Non-pigmented ciliary epithelial cell (primary cell): ENCODE data around the gene CAT.

Experiments
- DNase-seq: peaks from one replicate; pipeline ENCODE4 v3.0.0-alpha.2; 2010; ENCODE audit warnings: low read depth

The CAT gene

DNA sequence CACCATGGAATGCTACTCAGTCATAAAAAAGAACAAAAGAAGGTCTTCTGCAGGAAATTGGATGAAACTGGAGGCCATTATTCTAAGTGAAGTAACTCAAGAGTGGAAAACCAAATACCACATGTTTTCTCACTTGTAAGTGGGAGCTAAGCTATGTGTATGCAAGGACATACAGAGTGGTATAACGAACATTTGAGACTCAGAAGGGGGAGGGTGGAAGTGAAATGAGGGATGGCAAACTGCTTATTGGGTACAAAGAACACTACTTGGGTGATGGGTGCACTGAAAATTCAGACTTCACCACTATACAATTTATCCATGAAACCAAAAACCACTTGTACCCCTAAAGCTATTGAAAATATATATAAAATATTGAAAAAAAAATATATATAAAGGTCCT, 13.4 kb upstream of the CAT start:
- no peak for DNase-seq

- DNase-seq, result no peak
Observed at GRCh38 chr11:34425867-34426266, 12.9 kb upstream of the CAT start.

GRCh38 chr11:34426766-34427185, 12.0 kb upstream of the CAT start:
- DNase-seq, result peak; percentile 15

DNA sequence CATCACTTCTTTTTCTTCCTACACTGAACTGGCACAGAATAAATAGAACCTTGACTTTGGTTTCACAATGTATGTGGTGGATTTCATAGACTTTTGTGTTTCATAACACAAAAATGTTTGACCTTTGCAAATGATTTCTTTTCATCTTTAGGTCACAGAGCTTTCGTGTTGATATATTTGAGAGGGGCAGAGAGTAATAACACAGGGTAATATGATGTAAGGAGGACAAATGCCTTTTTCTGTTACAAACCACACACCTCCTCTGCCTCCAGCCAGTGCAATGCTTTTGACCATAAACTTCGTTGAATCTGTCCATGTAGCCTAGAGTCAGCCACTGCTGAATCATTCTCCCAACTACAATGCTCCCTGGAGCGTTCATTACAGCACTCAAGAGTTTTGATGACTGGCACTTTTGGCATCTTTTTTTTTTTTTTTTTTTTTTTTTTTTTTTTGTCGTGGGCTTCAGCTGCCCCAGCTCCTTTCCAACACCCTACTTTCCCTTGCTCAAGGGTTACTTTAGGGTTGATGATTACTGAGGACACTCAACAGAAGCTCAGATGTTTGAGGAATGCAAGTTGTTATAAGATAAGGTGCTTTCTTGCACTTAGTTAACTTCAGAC, 11.4 kb upstream of the CAT start:
- peak; percentile 67 for DNase-seq

- DNase-seq, result no peak
Observed at GRCh38 chr11:34431979-34432378, 6.8 kb upstream of the CAT start.

GRCh38 chr11:34432822-34433221, 5.9 kb upstream of the CAT start:
- no peak for DNase-seq

GRCh38 chr11:34433899-34434298, 4.8 kb upstream of the CAT start:
- DNase-seq, result no peak

- DNase-seq, result no peak
Observed at GRCh38 chr11:34437224-34438125, 1.3 kb upstream of the CAT start.

DNA sequence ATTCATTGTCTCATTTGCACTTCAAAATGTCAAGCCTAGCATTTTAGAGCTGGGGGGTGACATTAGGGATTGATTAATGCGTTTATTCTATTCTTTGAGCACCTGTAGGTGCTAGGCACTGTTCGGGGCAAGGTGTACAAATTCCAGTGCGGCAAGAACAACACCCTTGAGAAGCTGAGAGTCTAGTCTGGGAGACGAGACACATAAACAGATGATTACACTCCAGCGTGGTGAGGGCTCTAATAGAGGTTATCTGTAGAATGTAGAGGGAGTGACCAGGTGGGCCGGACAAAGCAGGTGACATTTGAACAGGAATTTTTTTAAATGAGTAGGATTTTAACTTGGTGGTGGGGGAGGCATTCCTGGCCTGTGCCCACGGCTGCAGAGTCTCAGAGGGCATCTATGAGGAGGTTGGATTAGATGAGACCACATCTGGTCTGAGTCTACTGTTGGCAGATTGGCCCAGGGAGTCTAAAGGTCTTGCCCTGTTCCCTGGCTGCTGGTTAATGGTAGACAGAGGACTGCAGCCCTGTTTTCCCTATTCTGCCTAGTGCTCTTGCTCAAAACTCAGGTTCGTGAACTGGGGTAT, 970 bp downstream of the CAT start:
- no peak for DNase-seq

DNA sequence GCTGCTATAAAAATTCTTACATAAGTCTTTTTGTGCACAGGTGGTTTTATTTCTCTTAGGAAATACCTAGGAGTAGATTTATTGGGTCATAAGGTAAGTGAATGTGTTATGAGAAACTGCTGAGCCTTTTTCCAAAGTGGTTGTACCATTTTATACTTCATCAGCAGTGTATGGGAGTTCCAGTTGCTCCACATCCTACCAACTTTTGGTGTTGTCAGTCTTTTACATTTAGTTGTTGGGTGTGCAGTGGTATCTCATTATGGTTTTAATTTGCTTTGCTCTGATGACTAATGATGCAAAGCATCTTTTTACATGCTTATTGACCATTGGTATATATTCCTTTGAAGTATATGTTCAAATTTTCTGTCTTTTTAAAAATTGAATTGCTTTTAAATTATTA, 3.1 kb downstream of the CAT start:
- DNase-seq, result no peak

- DNase-seq, result no peak
Observed at GRCh38 chr11:34443136-34443535, 4.4 kb downstream of the CAT start.

GRCh38 chr11:34444428-34444827, 5.7 kb downstream of the CAT start:
- no peak for DNase-seq

- no peak for DNase-seq
Observed at GRCh38 chr11:34445956-34446355, 7.2 kb downstream of the CAT start.

- no peak for DNase-seq
Observed at GRCh38 chr11:34446386-34446785, 7.7 kb downstream of the CAT start.

GRCh38 chr11:34447044-34447443, 8.3 kb downstream of the CAT start:
- DNase-seq, result no peak

DNA sequence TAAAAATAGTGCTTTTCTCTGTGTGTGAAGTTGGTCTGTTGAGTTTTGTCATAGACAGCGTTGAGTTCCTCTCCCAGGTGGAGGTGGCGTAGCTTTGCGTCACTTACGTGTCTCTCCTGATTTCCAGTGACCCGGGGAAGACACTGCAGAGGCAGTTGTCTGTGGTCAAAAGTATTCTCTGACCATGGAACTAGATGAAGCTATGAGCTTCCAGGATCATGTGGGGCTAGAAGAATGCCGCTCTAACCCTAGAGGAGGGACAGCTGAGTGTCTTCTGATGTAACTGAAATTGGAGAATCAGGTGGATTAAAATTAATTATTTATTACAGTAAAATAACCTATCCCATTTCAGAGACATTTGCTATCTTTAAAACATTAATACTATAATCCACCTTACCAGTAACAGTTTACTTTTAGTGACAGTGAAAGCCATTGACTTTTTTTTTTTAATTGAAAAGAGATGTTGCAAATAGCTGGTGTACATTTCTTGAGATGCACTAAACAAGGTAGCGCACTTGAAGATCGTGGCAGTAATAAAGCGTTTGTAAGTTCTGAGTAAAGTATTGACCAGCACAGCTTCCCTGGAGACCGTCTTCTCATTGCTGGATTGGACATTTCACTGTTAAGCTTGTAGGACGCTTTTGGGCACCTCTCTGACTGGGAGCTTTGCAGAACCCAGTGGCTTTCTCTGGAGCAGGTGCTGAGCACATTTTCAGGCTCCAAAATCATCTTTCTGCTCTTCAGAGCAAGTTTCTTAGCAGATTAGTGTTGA, 9.7 kb downstream of the CAT start:
- DNase-seq, result no peak

GRCh38 chr11:34449013-34449412, 10.3 kb downstream of the CAT start:
- DNase-seq, result no peak

DNA sequence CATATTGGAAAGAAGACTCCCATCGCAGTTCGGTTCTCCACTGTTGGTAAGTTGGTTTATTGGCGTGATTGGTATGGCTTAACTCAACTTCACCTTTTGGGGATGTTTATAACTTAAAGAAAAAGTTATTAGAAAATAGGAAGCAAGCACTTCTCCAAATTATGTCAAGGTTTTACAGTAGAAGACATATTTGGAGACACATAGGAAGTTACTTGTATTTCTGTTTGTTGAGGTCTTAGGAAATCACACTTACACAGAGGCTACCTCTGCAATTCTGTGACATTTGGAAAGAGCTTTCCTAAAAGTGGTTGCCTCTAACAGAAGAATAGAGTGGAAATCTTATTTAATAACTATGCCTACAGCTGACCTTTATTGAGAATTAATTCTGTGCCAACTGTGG, 12.3 kb downstream of the CAT start:
- no peak for DNase-seq

- DNase-seq, result no peak
Observed at GRCh38 chr11:34454308-34455032, 15.7 kb downstream of the CAT start.

DNA sequence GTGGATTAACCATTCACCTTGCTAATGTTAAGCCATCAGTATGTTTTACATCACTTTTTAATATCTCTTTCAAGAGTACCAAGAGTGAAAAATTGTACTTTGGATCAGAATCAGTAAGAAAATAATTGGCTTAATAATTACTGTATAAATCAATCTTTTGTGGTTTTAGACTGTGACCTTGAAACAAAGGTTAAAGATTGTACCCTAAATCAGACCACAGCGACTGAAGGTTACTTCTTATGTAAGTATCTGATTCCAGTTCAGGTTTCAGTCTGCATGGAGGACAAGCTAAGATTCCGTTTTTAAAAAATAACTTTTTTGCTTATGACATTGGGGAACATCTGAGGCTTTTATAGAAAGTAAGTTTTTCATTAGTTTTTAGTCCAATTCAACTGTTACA, 18.9 kb downstream of the CAT start:
- no peak for DNase-seq

GRCh38 chr11:34458525-34458924, 19.8 kb downstream of the CAT start:
- no peak for DNase-seq
